ENCODE data around the gene KNDC1.
"Not testable (repeated sequence)": the region's sequence is repeated elsewhere in the genome, so short reads cannot be mapped to it uniquely, and the experiment has no call there.

KNDC1 gene

DNA sequence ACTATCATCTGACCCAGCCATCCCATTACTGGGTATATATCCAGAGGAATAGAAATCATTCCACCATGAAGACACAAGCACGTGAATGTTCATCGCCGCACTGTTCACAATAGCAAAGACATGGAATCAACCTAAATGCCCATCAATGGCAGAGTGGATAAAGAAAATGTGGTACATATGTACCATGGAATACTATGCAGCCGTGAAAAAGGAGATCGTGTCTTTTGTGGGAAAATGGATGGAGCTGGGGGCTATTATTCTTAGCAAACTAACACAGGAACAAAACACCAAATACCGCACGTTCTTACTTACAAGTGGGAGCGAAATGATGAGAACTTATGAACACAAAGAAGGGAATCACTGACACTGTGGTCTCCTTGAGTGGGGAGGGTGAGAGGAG is 9.8 kb upstream of the KNDC1 start:
- Histone ChIP-seq H2BK5ac (ENCODE audit: low read depth, low read length, poor library complexity) (no peak overlapping the region), H4K8ac (ENCODE audit: low read depth, low read length) (no peak overlapping the region), H4K91ac (ENCODE audit: low read depth, low read length) (no peak overlapping the region), H3K4me3 (ENCODE audit: low read depth, low read length) (no peak overlapping the region), H3K79me2 (ENCODE audit: control insufficient read depth, insufficient read depth, low read length, poor library complexity) (no peaks in the 10 kb centered on the region), H3K14ac (ENCODE audit: low read length) (no peak overlapping the region), H3K4me2 (ENCODE audit: low read length) (no peak overlapping the region), H3K23ac (ENCODE audit: low read length) (no peak overlapping the region), H2AFZ (ENCODE audit: insufficient read depth, low read length, poor library complexity) (no peak overlapping the region), H2BK120ac (ENCODE audit: insufficient read depth, low read length, poor library complexity) (no peak overlapping the region), H3K27me3 (ENCODE audit: insufficient read depth, low read length) (no peaks in the 10 kb centered on the region), H3K27ac (ENCODE audit: low read depth, low read length) (no peak overlapping the region), H3K36me3 (ENCODE audit: control insufficient read depth in 1 of 2, insufficient read depth in 2 of 2, low read length in 2 of 2) (no peaks in the 10 kb centered on the region), H3K79me1 (ENCODE audit: low read length) (no peaks in the 10 kb centered on the region), H3K4me1 (ENCODE audit: control insufficient read depth in 1 of 2, insufficient read depth in 2 of 2, low read length in 2 of 2) (no peaks in the 10 kb centered on the region), H3K9me3 (ENCODE audit: insufficient read depth, low read depth, low read length) (no peaks in the 10 kb centered on the region), H3K18ac (ENCODE audit: low read length) (no peak overlapping the region), H4K12ac (ENCODE audit: low read depth, low read length) (no peak overlapping the region), H2BK12ac (ENCODE audit: low read length) (no peak overlapping the region), H3K9ac (ENCODE audit: low read length) (no peak overlapping the region), H3K4ac (ENCODE audit: low read depth, low read length) (no peak overlapping the region), H2AK5ac (ENCODE audit: low read length) (no peak overlapping the region)
- DNase-seq, result no peak
- no CpG with 5 or more reads among the region's 8 CpGs for WGBS (ENCODE audit: extremely low coverage, insufficient coverage, insufficient read length)

DNA sequence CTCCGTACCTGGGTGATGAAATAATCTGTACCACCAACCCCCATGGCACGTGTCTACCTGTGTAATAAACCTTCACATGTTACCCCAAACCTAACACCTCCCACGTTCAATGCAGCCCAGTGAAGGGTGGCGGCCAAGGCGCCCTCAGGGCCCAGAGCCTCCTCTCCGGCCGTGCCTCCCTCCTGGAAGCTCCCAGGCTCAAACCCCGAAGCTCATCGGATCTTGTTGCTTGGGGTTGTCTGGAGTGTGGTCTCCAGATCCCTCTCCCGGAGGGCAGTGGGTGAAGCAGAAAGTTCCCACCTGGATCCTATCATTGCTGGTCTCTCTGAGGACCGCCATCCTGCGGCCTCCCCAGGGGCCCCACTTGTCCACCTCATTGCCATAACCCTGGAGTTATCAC is 9.4 kb upstream of the KNDC1 start:
- Histone ChIP-seq H2BK120ac (ENCODE audit: insufficient read depth, low read length, poor library complexity) (no peak overlapping the region), H3K4me2 (ENCODE audit: low read length) (no peak overlapping the region), H3K79me1 (ENCODE audit: low read length) (no peaks in the 10 kb centered on the region), H3K4ac (ENCODE audit: low read depth, low read length) (no peak overlapping the region), H3K27ac (ENCODE audit: low read depth, low read length) (no peak overlapping the region), H4K8ac (ENCODE audit: low read depth, low read length) (no peak overlapping the region), H3K23ac (ENCODE audit: low read length) (no peak overlapping the region), H3K4me3 (ENCODE audit: low read depth, low read length) (no peak overlapping the region), H3K9me3 (ENCODE audit: insufficient read depth, low read depth, low read length) (no peaks in the 10 kb centered on the region), H2BK5ac (ENCODE audit: low read depth, low read length, poor library complexity) (no peak overlapping the region), H3K9ac (ENCODE audit: low read length) (no peak overlapping the region), H3K18ac (ENCODE audit: low read length) (no peak overlapping the region), H3K14ac (ENCODE audit: low read length) (no peak overlapping the region), H2AK5ac (ENCODE audit: low read length) (no peak overlapping the region), H3K79me2 (ENCODE audit: control insufficient read depth, insufficient read depth, low read length, poor library complexity) (no peaks in the 10 kb centered on the region), H4K91ac (ENCODE audit: low read depth, low read length) (no peak overlapping the region), H3K4me1 (ENCODE audit: control insufficient read depth in 1 of 2, insufficient read depth in 2 of 2, low read length in 2 of 2) (no peaks in the 10 kb centered on the region), H2AFZ (ENCODE audit: insufficient read depth, low read length, poor library complexity) (no peak overlapping the region), H2BK12ac (ENCODE audit: low read length) (no peak overlapping the region), H3K27me3 (ENCODE audit: insufficient read depth, low read length) (no peaks in the 10 kb centered on the region), H3K36me3 (ENCODE audit: control insufficient read depth in 1 of 2, insufficient read depth in 2 of 2, low read length in 2 of 2) (no peaks in the 10 kb centered on the region), H4K12ac (ENCODE audit: low read depth, low read length) (no peak overlapping the region)
- no peak for DNase-seq
- no CpG with 5 or more reads among the region's 12 CpGs for WGBS (ENCODE audit: extremely low coverage, insufficient coverage, insufficient read length)

DNA sequence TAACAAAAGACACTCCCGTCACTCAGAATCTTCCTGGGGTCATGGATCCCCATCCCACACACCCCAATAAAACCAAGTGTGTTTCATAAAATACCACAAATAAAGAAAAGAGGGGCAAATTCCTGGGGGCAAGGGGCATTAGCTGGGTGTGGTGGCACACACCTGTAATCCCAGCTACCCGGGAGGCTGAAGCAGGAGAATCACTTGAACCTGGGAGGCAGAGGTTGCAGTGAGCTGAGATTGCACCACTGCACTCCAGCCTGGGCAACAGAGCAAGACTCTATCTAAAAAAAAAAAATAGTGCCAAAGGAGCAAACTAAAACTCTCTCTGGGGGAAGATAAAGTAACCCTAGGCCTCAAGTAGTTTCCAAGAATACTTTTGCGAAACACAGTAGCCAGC is 8.9 kb upstream of the KNDC1 start:
- not testable (repeated sequence) for DNase-seq; H4K91ac ChIP-seq (ENCODE audit: low read depth, low read length); H3K79me1 ChIP-seq (ENCODE audit: low read length); H3K27me3 ChIP-seq (ENCODE audit: insufficient read depth, low read length); H2AFZ ChIP-seq (ENCODE audit: insufficient read depth, low read length, poor library complexity); H2BK120ac ChIP-seq (ENCODE audit: insufficient read depth, low read length, poor library complexity); H4K12ac ChIP-seq (ENCODE audit: low read depth, low read length); H3K9ac ChIP-seq (ENCODE audit: low read length); H3K4me2 ChIP-seq (ENCODE audit: low read length); H3K18ac ChIP-seq (ENCODE audit: low read length); H2BK12ac ChIP-seq (ENCODE audit: low read length); H3K4me3 ChIP-seq (ENCODE audit: low read depth, low read length); H4K8ac ChIP-seq (ENCODE audit: low read depth, low read length); H3K14ac ChIP-seq (ENCODE audit: low read length); H3K4ac ChIP-seq (ENCODE audit: low read depth, low read length); H2AK5ac ChIP-seq (ENCODE audit: low read length); H3K9me3 ChIP-seq (ENCODE audit: insufficient read depth, low read depth, low read length); H2BK5ac ChIP-seq (ENCODE audit: low read depth, low read length, poor library complexity); H3K23ac ChIP-seq (ENCODE audit: low read length); H3K36me3 ChIP-seq (ENCODE audit: control insufficient read depth in 1 of 2, insufficient read depth in 2 of 2, low read length in 2 of 2); H3K79me2 ChIP-seq (ENCODE audit: control insufficient read depth, insufficient read depth, low read length, poor library complexity); H3K27ac ChIP-seq (ENCODE audit: low read depth, low read length); H3K4me1 ChIP-seq (ENCODE audit: control insufficient read depth in 1 of 2, insufficient read depth in 2 of 2, low read length in 2 of 2)
- WGBS (ENCODE audit: extremely low coverage, insufficient coverage, insufficient read length), result no CpG with 5 or more reads among the region's 3 CpGs

DNA sequence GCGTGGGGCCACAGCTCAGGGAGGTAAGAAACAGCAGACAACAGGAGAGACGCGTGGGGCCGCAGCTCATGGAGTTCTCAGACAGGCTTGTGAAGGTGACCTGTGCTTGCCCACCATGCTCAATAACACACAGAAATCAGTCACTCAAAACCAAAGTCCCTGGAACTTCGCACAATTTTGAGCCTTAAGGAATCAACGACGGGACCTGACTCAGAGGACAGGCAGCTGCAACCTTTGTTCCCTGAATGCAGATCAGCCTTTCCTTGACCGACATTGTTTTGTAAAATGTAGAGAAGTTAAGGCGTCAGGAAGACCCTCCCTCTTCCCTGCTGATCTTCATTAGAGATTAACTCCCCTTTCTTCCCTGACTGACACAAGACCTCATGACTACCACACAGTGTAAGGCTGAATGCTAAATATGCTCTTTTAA is 8.5 kb upstream of the KNDC1 start:
- H3K9ac ChIP-seq (ENCODE audit: low read length), result no peak overlapping the region
- no CpG with 5 or more reads among the region's 9 CpGs for WGBS (ENCODE audit: extremely low coverage, insufficient coverage, insufficient read length)
- H3K79me2 ChIP-seq (ENCODE audit: control insufficient read depth, insufficient read depth, low read length, poor library complexity), result no peaks in the 10 kb centered on the region
- H3K4me1 ChIP-seq (ENCODE audit: control insufficient read depth in 1 of 2, insufficient read depth in 2 of 2, low read length in 2 of 2), result no peaks in the 10 kb centered on the region
- H3K27ac ChIP-seq (ENCODE audit: low read depth, low read length), result no peak overlapping the region
- H2BK12ac ChIP-seq (ENCODE audit: low read length), result no peak overlapping the region
- H3K18ac ChIP-seq (ENCODE audit: low read length), result no peak overlapping the region
- H3K4ac ChIP-seq (ENCODE audit: low read depth, low read length), result no peak overlapping the region
- H2BK120ac ChIP-seq (ENCODE audit: insufficient read depth, low read length, poor library complexity), result no peak overlapping the region
- H3K36me3 ChIP-seq (ENCODE audit: control insufficient read depth in 1 of 2, insufficient read depth in 2 of 2, low read length in 2 of 2), result no peaks in the 10 kb centered on the region
- no peaks in the 10 kb centered on the region for H3K9me3 ChIP-seq (ENCODE audit: insufficient read depth, low read depth, low read length)
- no peak overlapping the region for H4K91ac ChIP-seq (ENCODE audit: low read depth, low read length)
- H4K12ac ChIP-seq (ENCODE audit: low read depth, low read length), result no peak overlapping the region
- no peak overlapping the region for H3K23ac ChIP-seq (ENCODE audit: low read length)
- H2BK5ac ChIP-seq (ENCODE audit: low read depth, low read length, poor library complexity), result no peak overlapping the region
- H3K4me2 ChIP-seq (ENCODE audit: low read length), result no peak overlapping the region
- no peak for DNase-seq
- no peak overlapping the region for H3K14ac ChIP-seq (ENCODE audit: low read length)
- H2AFZ ChIP-seq (ENCODE audit: insufficient read depth, low read length, poor library complexity), result peak overlapping the region; percentile 5
- no peaks in the 10 kb centered on the region for H3K27me3 ChIP-seq (ENCODE audit: insufficient read depth, low read length)
- no peak overlapping the region for H4K8ac ChIP-seq (ENCODE audit: low read depth, low read length)
- no peaks in the 10 kb centered on the region for H3K79me1 ChIP-seq (ENCODE audit: low read length)
- H3K4me3 ChIP-seq (ENCODE audit: low read depth, low read length), result no peak overlapping the region
- no peak overlapping the region for H2AK5ac ChIP-seq (ENCODE audit: low read length)

All from trophoblast cell (in vitro differentiated cells and primary cell).